Measurements from ENCODE around the gene MME. TPM values are rescaled to one million over a fixed set of nuclear protein-coding genes. Genes with fewer than 3 reads are reported as not detected.

MME gene
- total RNA-seq, 1 donor from 2014 or later, result 18.4 TPM

DNA sequence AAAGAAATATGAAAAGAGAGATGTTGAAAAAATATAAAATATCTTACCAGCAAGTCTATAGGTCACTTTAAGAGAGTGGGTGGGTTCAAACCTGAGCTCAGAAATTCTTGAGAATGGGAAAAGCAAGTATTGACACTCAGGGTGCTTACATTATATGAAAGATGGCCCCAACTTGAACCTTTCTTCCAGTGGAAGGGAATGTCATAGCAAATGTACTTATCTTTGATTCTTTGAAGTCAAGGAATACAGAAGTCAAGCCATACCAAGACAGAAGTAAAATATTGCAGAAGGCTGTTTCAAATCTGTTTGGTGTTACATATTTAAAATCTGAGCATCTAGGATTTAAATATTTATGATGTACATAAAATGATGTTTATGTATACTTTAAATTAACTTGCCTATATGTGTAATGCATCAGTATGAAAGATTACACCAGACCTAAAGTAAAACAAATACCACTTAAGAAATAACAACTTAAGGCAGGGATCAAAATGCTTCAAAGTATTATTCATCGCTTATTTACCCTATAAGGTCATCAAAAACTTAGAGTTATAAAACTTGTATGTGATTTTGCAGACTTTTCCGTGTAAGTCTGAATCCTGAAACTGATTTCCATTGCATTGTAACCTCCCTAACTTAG lies 8.7 kb downstream of the MME start:
- DNase-seq (ENCODE audit: extremely low spot score in 2 of 2), result no peak
- Histone ChIP-seq H3K27me3 (no peaks in the 10 kb centered on the region), H3K27ac (no peak overlapping the region), H3K4me3 (no peak overlapping the region), H3K36me3 (no peaks in the 10 kb centered on the region), H3K4me1 (no peaks in the 10 kb centered on the region), H3K9me3 (no peaks in the 10 kb centered on the region)
- intact Hi-C loops (cut with DNase I), result no loop called here
- TF ChIP-seq POLR2A (IDR thresholded peaks at IDR 0.05) (no peak), POLR2AphosphoS5 (IDR thresholded peaks at IDR 0.05; ENCODE audit: insufficient read depth in 1 of 2, low read depth in 1 of 2) (no peak), CTCF (IDR thresholded peaks at IDR 0.05) (no peak)

- TF ChIP-seq POLR2A (IDR thresholded peaks at IDR 0.05) (no peak), CTCF (IDR thresholded peaks at IDR 0.05) (no peak), POLR2AphosphoS5 (IDR thresholded peaks at IDR 0.05; ENCODE audit: insufficient read depth in 1 of 2, low read depth in 1 of 2) (no peak)
These were observed 9.4 kb downstream of the MME start for GRCh38 chr3:155089495-155089894.

DNA sequence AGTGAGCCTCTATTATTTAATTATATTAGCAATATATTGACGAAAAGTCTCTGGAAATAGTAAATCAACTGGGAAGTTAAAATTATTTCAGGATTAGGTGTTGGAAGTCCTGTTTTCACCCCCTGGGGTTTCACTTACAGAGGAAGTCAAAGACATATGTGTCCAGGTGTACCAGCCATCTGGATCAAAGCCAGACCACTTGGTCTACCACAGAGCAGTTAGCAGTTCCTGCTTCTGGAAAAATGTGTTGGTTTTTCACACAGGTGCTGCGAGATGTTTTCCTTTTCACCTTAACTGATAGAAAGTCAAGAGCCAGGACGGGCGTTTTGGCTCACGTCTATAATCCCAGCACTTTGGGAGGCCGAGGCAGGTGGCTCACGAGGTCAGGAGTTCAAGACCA lies 13.1 kb downstream of the MME start:
- no peak overlapping the region for H3K4me3 ChIP-seq
- intact Hi-C loops (cut with DNase I), result no loop called here
- no peaks in the 10 kb centered on the region for H3K4me1 ChIP-seq
- TF ChIP-seq POLR2A (IDR thresholded peaks at IDR 0.05) (no peak), CTCF (IDR thresholded peaks at IDR 0.05) (no peak), POLR2AphosphoS5 (IDR thresholded peaks at IDR 0.05; ENCODE audit: insufficient read depth in 1 of 2, low read depth in 1 of 2) (no peak)
- no peaks in the 10 kb centered on the region for H3K9me3 ChIP-seq
- H3K27ac ChIP-seq, result no peak overlapping the region
- no peaks in the 10 kb centered on the region for H3K27me3 ChIP-seq
- H3K36me3 ChIP-seq, result no peaks in the 10 kb centered on the region
- no peak for DNase-seq (ENCODE audit: extremely low spot score in 2 of 2)

More at GRCh38 chr3:155089495-155089894, 9.4 kb downstream of the MME start:
- no peak for DNase-seq (ENCODE audit: extremely low spot score in 2 of 2)
- Histone ChIP-seq H3K36me3 (no peaks in the 10 kb centered on the region), H3K4me3 (no peak overlapping the region), H3K27me3 (no peaks in the 10 kb centered on the region), H3K4me1 (no peaks in the 10 kb centered on the region), H3K27ac (no peak overlapping the region), H3K9me3 (no peaks in the 10 kb centered on the region)
- intact Hi-C loops (cut with DNase I), result no loop called here

DNA sequence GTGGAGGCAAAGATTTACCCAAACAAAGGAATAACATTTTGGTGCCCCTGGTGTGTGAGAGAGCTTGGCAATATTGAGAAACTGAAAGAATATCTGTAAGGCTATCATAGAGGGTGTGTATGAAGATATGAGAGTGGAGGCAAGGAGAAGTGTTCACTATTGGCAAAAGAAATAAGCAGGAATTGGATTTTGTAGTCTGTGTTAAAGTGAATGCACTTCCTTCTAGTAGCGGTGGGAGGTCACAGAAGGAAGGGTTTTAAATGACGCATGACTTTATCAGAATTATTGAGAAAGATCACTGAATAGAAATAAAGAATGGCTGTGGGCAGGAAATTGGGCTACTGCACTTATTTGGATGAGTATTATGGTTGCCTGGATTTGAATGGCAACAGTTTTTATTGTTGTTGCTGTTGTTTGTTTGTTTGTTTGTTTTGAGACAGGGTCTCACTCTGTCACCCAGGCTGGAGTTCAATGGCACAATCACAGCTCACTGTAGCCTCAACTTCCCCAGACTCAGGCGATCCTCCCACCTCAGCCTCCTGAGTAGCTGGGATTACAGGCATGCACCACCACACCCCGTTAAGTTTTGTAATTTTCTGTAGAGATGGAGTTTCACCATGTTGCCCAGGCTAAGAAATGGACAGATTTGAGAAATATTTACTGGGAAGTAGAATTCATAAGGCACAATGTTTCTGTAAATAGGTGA lies 16.3 kb downstream of the MME start:
- no peaks in the 10 kb centered on the region for H3K4me1 ChIP-seq
- TF ChIP-seq POLR2AphosphoS5 (IDR thresholded peaks at IDR 0.05; ENCODE audit: insufficient read depth in 1 of 2, low read depth in 1 of 2), result no peak
- no peaks in the 10 kb centered on the region for H3K36me3 ChIP-seq
- H3K4me3 ChIP-seq, result no peak overlapping the region
- H3K27me3 ChIP-seq, result no peaks in the 10 kb centered on the region
- no peak overlapping the region for H3K27ac ChIP-seq
- no peaks in the 10 kb centered on the region for H3K9me3 ChIP-seq
- intact Hi-C loops (cut with DNase I), result no loop called here
- DNase-seq (ENCODE audit: extremely low spot score in 2 of 2), result no peak

- Histone ChIP-seq H3K36me3 (no peaks in the 10 kb centered on the region), H3K4me3 (no peak overlapping the region), H3K9me3 (no peaks in the 10 kb centered on the region), H3K27ac (no peak overlapping the region), H3K27me3 (no peaks in the 10 kb centered on the region), H3K4me1 (no peaks in the 10 kb centered on the region)
- intact Hi-C loops (cut with DNase I), result no loop called here
- DNase-seq (ENCODE audit: extremely low spot score in 2 of 2), result no peak
- TF ChIP-seq POLR2A (IDR thresholded peaks at IDR 0.05) (no peak), CTCF (IDR thresholded peaks at IDR 0.05) (no peak), POLR2AphosphoS5 (IDR thresholded peaks at IDR 0.05; ENCODE audit: insufficient read depth in 1 of 2, low read depth in 1 of 2) (no peak)
These were observed 16.9 kb downstream of the MME start for GRCh38 chr3:155097009-155097349.

All from vagina (tissue), 2 donors.